Mucosa of descending colon (tissue), 3 donors: Measurements from ENCODE around the gene STIMATE. TPM values are rescaled to one million over a fixed set of nuclear protein-coding genes. Genes with fewer than 3 reads are reported as not detected.

ENCODE experiments used
- ATAC-seq: fragments of 200-7000 bp; cut with Tn5 transposase; one replicate; pipeline ENCODE4 v1.9.1; 2020; ENCODE audit warnings: mild to moderate bottlenecking, moderate library complexity
- DNase-seq, 3 donors: peaks; one replicate each; pipeline ENCODE4 v3.0.0-alpha.2; 2020
- H3K36me3 ChIP-seq: fragments of 200-600 bp; one replicate; pipeline ENCODE4 v1.8.0; 2021; ENCODE audit warnings: low read depth, mild to moderate bottlenecking
- H3K4me1 ChIP-seq: fragments of 200-600 bp; one replicate; pipeline ENCODE4 v1.8.0; 2021; ENCODE audit warnings: low read depth, mild to moderate bottlenecking
- H3K4me3 ChIP-seq: fragments of 200-600 bp; one replicate; pipeline ENCODE4 v1.8.0; 2021; ENCODE audit warnings: mild to moderate bottlenecking
- H3K9me3 ChIP-seq: fragments of 200-600 bp; one replicate; pipeline ENCODE4 v1.8.0; 2021; ENCODE audit warnings: mild to moderate bottlenecking
- intact Hi-C, 2 donors: fragments of 100-400 bp; cut with DNase I in 1 of 2; cut with micrococcal nuclease in 1 of 2; formaldehyde crosslinking; loops; one replicate each; pipeline versions ENCODE4 v1.11.0 to v1.11.1; 2022; cut with DNase I, micrococcal nuclease
- total RNA-seq, 3 donors: library from RNA; stranded (reverse); fragmentation: NEBNext Ultra II Directional in 2 of 3; extraction: Animal tissue kit (Norgen Biotek cat#: 25700) in 2 of 3; gene quantifications; one replicate each; pipeline versions ENCODE4 v1.2.1 to v1.2.4, GENCODE V29; 2021 to 2023
- TF ChIP-seq, protein P1 (sequence below): fragments of 200-600 bp; IDR thresholded peaks from one replicate; pipeline ENCODE4 v1.8.0; 2022; ENCODE audit warnings: antibody characterized with exemption, mild to moderate bottlenecking
- donor health status: DM: no; HTN: no; CAD: no; lungs with moderate emphysema.
- donor health status: DM: no; HTN: no; CAD: no.
- donor health status: DM: no; HTN: yes; CAD: no.

The STIMATE gene
- total RNA-seq, 3 donors from 2014 or later = 9.3 to 14.8 (median 11.1) TPM

DNA sequence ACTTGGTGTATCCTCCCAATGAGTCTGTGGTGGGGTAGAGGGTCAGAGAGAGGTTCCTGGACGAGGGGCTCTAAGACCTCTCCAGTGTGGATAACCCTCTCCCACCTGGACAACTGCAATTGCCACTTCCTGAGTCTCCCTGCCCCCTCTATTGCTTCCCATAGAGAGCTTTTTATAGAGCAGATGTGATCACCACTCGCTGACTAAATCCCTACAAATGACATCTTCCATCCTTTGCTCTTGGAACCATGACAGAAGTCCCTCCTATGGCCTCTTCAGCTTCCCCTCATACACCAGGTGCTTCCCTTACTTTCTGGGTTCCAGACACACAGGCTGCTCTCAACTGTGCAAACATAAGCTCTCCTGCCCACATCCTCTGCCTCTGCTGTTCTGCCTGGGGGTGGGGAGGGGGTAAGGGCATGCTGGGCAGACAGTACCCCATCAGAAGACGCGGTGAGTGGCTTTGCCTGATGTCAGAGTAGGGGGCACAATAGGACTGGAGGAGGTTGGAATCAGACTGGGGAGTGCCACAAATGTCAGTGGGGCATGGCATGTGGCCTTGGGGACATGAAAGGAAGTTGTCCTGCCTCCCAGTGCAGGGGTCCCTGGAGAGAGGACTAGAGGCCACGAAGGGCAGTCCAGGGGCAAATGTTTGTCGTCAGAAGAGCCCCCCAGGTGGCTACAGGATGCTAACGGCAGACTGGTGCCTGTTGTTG is 87.5 kb downstream of the STIMATE start:
- intact Hi-C loops = no loop called here
- no peak for ATAC-seq
- DNase-seq = no peak
- Histone ChIP-seq H3K4me3 (no peak overlapping the region), H3K36me3 (no peaks in the 10 kb centered on the region), H3K9me3 (no peaks in the 10 kb centered on the region), H3K4me1 (no peaks in the 10 kb centered on the region)
- TF ChIP-seq, protein P1, sequence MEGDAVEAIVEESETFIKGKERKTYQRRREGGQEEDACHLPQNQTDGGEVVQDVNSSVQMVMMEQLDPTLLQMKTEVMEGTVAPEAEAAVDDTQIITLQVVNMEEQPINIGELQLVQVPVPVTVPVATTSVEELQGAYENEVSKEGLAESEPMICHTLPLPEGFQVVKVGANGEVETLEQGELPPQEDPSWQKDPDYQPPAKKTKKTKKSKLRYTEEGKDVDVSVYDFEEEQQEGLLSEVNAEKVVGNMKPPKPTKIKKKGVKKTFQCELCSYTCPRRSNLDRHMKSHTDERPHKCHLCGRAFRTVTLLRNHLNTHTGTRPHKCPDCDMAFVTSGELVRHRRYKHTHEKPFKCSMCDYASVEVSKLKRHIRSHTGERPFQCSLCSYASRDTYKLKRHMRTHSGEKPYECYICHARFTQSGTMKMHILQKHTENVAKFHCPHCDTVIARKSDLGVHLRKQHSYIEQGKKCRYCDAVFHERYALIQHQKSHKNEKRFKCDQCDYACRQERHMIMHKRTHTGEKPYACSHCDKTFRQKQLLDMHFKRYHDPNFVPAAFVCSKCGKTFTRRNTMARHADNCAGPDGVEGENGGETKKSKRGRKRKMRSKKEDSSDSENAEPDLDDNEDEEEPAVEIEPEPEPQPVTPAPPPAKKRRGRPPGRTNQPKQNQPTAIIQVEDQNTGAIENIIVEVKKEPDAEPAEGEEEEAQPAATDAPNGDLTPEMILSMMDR = no peak

DNA sequence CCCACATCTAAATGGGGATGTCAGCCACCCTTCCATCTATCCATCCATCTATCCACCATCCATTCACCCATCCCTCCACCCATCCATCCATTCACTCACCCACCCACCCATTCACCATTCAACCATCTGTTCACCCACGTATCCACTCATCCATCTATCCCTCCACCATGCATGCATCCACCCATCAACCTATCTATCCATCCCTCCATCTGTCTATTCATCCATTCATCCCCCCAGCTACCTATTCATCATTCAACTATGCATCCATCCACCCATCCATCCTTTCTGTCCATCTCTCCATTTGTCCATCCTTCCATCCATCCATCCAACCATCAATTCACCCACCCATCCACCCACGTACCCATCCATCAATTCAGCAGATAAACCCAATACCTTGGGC is 88.2 kb downstream of the STIMATE start:
- DNase-seq (no peak), ATAC-seq (no peak)
- TF ChIP-seq, protein P1 = no peak
- no peaks in the 10 kb centered on the region for H3K9me3 ChIP-seq
- no peaks in the 10 kb centered on the region for H3K36me3 ChIP-seq
- intact Hi-C loops = no loop called here
- H3K4me1 ChIP-seq = no peaks in the 10 kb centered on the region
- no peak overlapping the region for H3K4me3 ChIP-seq

DNA sequence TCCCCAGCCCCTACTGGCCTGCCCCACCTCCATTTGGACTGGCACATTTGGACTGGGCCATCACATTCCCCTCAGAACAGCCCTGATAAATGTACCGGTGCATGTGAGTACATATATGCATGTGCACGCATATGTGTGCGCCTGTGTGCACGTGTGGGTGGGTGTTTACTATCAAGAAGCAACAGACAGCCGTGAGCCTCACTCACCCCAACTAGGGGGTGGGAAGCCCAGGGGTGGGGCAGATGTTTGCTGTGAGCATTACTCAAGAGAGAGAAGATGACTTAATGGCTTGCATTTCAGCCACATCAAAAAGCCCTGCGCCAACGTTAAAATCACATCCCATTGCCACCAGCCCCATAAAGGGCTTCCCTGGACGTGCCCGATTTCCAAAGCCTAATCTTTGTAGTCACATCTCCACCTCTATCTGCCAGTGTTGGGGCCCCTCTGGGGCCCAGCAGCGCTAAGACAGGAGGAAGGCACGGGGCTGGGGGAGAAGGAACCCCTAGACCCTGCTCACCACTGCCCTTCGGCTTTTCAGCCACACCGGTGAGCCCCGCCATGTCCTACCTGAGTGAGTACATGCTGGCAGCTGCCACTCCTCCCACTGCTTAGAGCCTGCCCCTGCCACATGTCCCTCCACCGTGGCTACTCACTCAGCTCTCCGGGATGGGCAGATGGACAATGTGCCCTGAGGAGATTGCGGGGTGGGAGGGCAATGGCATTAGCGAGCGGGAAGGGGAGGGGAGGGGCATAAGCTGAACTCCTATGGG is 91.9 kb downstream of the STIMATE start:
- H3K9me3 ChIP-seq = no peaks in the 10 kb centered on the region
- no peak for ATAC-seq
- intact Hi-C loops = no loop called here
- no peaks in the 10 kb centered on the region for H3K36me3 ChIP-seq
- no peaks in the 10 kb centered on the region for H3K4me1 ChIP-seq
- TF ChIP-seq, protein P1 = no peak
- no peak overlapping the region for H3K4me3 ChIP-seq
- DNase-seq = no peak

DNA sequence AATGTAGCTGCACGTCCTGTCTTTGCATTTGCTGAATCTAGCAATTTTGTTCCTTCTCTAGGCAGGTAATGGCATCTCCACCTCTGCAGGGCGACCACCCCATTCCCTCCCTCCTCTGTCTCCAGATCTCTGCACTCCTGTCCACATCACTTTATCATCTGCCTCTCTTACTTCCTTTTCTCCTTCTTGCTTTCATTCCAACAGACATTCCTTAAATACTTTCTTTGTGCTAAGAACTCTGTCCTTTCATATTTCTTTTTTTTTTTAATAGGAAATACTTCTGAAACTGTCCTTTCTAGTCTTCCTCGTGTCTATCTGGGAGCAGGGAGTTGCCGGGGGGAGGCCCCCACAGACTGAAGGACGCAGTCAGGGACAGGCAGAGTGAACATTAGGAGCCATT is 95.5 kb downstream of the STIMATE start:
- intact Hi-C loops = no loop called here
- no peak for DNase-seq
- no peak for ATAC-seq
- Histone ChIP-seq H3K4me1 (no peaks in the 10 kb centered on the region), H3K9me3 (no peaks in the 10 kb centered on the region), H3K36me3 (no peaks in the 10 kb centered on the region), H3K4me3 (no peak overlapping the region)
- TF ChIP-seq, protein P1 = no peak

DNA sequence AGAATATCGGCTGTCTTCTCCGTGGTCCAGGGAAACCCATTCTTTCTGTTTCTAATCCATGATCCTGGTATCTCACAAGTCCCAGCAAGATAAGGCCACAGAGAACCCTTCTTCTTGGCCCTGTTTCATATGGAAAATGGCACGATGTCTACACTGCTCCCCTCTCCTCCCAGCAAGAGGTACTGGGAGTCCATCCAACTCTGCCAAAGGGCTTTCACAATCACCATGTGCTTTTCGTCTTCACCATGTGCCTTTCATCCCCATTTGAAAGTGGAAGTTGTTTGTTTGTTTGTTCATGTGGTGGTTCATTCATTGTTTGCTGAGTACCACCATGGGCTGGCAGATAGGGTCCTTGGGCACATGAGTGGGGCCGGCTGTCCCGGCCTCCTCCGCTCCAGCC is 97.3 kb downstream of the STIMATE start:
- no peaks in the 10 kb centered on the region for H3K9me3 ChIP-seq
- intact Hi-C loops = no loop called here
- no peaks in the 10 kb centered on the region for H3K4me1 ChIP-seq
- ATAC-seq = no peak
- no peak for DNase-seq
- H3K36me3 ChIP-seq = no peaks in the 10 kb centered on the region
- TF ChIP-seq, protein P1 = no peak
- no peak overlapping the region for H3K4me3 ChIP-seq
